ENCODE data around the gene ZNF614.
"Not testable (repeated sequence)": the region's sequence is repeated elsewhere in the genome, so short reads cannot be mapped to it uniquely, and the experiment has no call there.

Gene ZNF614

DNA sequence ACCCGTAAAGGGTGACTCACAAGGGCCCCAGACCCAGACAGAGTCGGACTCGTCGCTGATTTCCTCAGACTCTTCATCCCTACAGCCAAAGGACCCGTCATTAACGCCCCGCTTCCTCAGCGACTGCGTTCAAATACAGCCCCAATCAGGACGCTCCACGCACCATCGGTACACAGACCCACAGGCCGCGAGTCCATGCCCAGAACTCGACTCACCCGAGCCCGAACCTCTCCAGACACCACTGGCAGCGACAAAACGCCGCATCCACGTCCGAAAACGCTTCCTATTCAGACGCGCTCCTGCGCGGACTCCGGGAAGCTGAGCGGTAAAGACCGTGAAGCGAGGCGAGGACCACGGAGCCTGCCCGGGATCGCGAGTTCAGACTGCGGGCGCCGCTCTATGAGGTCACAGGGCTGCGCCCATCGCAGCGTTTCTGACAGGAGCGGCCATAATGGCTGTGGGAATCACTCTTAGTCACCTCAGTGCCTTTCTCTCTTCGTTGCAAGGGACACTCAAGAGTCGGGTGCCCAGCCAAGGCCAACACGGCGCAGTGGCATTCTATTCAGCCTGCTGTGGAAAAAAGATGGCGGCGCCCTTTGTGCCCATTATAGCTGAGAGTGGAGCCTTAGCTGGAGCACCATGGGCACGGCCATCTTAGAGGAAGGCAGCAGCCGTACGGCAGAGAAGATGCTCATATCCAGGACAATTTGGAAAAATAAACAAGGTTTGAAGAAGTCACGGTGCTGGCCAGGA lies at the start of gene ZNF614:
TSS of gene ZNF614 (minus strand) at position 353 of the 753 bp plus-strand sequence. CDS start 2,634 bp downstream, outside the sequence.
- peak; percentile 54 for DNase-seq

DNA sequence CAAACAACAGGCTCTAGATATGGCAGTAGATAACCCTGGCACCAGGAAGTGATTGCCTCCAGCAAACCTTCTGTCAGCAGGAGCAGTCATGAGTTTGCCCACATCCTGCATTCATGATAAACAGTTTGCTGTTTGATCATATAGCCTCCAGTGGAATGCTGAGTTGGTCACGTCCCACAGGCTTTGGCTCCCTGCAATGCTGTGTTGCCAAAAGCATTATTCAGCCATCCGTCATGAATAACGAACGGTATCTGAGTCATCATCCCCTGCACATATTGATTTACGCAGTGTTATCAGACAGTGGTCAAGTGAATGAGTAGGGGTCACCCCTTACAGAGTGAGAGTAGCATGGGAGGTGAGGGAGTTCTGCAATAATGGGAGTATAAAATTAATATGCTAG lies 42.3 kb upstream of the ZNF614 start:
- no peak for DNase-seq

DNA sequence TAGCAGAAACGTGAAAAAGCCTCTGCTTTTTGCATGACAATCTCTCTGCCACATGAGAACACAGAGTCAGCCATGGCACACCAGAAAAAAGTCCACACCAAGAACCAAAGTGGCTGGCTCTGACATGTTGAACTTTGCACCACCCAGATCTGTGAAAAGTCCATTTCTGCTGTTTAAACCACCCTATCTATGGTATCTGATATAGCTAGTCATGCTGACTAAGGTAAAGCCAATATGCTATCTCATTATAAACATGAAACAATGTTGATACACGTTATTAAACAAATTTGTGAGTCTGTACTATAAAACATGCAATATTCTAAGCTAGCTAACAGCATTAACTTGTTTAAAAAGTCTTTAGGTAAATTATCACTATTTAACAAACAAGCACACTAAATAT lies 41.5 kb upstream of the ZNF614 start:
- no peak for DNase-seq

DNA sequence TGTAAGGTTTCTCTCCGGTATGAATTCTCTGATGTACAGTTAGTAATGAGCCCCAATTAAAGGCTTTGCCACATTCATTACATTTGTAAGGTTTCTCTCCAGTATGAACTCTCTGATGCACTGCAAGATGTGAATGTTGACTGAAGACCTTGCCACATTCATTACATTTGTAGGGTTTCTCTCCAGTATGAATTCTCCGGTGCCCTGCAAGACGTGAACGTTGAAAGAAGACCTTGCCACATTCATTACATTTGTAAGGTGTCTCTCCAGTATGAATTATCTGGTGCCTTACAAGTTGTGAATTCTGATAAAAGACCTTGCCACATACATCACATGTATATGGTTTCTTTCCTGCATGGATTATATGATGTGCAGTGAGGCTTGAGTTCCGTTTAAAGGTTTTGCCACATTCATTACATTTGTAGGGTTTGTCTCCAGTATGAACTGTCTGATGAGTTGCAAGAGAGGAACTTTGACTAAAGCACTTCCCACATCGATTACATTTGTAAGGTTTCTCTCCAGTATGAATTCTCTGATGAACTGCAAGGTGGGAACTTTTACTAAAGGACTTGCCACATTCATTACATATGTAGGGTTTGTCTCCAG lies 38.2 kb upstream of the ZNF614 start:
- DNase-seq: no peak

DNA sequence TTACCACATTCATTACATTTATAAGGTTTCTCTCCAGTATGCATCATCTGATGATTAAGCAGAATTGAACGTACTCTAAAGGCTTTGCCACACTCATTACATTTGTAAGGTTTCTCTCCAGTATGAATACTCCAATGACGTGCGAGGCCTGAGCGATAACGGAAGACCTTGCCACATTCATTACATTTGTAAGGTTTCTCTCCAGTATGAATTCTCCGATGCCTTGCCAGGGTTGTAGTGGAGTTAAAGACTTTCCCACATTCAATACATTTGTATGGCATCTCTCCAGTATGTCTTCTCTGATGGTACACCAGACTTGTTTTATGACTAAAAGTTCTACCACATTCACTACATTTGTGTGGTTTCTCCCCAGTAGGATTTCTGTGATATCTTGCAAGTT lies 37.2 kb upstream of the ZNF614 start:
- no peak for DNase-seq

DNA sequence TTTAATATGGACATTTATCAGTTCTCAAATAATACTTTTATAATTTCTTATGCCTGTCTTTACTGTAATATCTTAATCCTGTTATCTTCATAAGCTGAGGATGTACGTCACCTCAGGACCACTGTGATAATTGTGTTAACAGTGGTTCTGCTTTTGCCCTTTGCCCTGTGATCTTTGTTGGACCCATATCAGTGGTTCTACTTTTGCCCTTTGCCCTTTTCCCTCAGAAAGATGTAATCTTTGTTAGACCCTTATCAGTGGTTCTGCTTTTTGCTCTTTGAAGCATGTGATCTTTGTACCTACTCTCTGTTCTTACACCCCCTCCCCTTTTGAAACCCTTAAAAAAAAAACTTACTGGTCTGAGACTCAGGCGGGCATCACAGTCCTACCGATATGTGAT lies 28.3 kb upstream of the ZNF614 start:
- not testable (repeated sequence) for DNase-seq

DNA sequence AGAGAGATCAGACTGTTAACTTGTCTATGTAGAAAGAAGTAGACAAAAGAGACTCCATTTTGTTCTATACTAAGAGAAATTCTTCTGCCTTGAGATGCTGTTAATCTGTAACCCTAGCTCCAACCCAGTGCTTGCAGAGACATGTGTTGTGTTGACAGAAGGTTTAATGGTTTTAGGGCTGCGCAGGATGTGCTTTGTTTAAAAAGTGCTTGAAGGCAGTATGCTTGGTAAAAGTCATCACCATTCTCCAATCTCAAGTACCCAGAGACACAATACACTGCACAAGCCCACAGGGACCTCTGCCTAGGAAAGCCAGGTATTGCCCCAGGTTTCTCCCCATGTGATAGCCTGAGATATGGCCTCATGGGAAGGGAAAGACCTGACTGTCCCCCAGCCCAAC lies 23.6 kb upstream of the ZNF614 start:
- not testable (repeated sequence) for DNase-seq

DNA sequence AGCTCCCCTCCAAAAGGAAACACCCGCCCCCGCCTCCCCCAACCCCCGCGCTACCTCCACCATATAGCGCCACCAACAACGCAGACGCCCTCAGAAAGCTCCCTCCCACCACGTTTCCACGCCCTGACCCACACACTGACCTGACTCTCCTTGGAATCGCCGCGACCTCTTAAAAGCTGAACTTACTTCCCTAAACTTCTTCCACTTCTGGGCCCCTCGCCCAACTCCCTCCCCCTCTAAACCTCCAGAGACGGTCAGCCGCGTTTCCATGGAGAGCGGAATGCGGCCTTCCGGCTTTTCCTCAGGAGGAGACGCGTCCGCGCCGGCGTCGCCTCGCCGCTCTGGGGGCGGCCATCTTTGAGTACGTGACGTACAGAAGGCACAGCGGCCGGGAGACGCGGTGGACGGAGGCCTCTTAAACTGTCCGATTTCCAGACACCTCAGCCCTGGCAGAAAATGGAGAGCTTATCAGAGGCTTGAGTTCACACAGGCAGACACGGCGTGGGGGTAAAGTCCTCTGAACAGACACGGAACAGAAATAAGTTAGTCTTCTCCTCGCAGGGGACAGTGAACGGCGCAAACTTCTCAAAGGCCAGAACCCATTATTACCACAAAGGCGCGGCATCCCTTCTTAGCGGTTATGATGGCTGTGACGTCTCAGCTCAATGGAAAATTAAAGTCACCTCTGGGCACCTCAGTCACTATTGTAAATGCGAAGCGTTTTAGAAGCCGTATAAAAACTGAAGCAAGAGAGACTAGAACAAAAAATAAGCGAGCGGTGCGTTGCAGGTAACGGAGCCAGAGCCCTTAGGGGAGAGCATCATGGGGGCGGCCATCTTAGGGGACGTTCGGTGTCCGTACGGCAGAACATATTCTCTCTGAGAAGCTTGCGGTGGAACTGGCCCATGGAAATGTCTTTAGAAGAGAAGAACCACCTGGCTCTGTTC lies 20.6 kb upstream of the ZNF614 start, which contains the start of gene ZNF432:
TSS of gene ZNF432 (minus strand) at position 284 of the 947 bp plus-strand sequence. CDS start 1,970 bp downstream, outside the sequence.
- DNase-seq: peak; percentile 94

DNA sequence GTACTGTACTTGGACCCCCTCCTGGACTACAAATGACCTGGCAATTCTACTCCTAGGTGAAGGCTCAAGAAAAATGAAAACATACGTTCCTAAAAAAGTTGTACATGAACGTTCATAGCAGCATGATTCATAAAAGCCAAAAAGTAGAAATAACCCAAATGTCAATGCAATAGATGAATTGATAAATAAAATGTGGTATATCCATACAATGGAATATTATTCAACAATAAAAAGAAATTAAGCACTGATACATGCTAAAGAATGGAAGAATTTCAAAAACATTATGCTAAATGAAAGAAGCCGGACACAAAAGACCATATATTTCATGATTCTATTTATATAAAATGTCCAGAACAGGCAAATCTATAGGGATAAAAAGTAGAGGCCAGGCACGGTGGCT lies 11.0 kb upstream of the ZNF614 start:
- no peak for DNase-seq

DNA sequence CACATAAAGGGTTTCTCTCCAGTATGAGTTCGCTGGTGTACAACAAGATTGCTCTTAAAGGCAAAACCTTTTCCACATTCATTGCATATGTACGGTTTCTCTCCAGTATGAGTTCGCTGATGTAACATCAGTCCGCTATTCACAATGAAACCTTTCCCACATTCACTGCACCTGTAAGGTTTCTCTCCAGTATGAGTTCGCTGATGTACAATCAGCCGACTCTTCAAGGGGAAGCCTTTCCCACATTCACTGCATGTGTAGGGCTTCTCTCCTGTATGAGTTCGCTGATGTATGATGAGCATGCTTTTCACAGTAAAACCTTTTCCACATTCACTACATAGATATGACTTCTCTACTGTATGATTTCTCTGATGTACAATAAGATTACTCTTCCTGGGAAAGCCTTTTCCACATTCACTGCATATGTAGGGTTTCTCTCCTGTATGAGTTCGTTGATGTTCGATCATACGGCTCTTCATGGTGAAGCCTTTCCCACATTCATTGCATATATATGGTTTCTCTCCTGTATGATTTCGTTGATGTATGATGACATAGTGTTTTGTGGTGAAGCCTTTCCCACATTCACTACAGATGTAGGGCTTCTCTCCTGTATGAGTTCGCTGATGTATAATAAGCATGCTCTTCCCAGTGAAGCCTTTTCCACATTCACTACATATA lies 6.0 kb upstream of the ZNF614 start:
- DNase-seq: no peak

DNA sequence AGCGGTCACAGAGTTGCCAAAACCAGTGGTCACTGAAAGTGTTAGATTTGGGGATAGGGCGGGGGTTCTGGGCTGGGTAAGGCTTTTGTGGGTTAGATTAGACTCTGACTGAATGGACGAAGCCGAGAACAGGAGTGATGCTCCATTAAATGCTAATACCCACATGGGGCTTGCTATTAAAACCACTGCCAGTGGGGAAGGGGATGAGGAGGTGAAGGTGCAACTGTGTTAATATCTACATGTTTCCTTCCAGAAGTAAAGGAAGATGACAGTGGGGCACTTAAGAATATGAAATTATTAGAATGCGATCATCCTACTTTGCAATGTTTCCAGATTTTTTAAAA lies 573 bp upstream of the ZNF614 start:
- DNase-seq: no peak

DNA sequence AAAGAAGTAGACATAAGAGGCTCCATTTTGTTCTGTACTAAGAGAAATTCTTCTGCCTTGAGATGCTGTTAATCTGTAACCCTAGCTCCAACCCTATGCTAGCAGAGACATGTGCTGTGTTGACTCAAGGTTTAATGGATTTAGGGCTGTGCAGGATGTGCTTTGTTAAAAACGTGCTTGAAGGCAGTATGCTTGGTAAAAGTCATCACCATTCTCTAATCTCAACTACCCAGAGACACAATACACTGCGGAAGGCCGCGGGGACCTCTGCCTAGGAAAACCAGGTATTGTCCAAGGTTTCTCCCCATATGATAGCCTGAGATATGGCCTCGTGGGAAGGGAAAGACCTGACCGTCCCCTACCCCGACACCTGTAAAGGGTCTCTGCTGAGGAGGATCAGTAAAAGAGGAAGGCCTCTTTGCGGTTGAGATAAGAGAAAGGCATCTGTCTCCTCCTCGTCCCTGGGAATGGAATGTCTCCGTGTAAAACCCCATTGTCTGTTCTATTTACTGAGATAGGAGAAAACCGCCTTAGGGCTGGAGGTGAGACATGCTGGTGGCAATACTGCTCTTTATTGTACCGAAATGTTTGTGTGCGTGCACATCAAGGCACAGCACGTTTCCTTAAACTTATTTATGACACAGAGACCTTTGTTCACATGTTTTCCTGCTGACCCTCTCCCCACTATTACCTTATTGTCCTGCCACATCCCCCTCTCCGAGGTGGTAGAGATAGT lies 1.8 kb downstream of the ZNF614 start:
- not testable (repeated sequence) for DNase-seq

DNA sequence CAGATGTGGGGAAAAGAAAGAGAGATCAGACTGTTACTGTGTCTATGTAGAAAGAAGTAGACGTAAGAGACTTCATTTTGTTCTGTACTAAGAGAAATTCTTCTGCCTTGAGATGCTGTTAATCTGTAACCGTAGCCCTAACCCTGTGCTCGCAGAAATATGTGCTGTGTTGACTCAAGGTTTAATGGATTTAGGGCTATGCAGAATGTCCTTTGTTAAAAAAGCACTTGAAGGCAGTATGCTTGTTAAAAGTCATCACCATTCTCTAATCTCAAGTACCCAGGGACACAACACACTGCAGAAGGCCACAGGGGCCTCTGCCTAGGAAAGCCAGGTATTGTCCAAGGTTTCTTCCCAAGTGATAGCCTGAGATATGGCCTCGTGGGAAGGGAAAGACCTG lies 3.7 kb downstream of the ZNF614 start:
- not testable (repeated sequence) for DNase-seq

DNA sequence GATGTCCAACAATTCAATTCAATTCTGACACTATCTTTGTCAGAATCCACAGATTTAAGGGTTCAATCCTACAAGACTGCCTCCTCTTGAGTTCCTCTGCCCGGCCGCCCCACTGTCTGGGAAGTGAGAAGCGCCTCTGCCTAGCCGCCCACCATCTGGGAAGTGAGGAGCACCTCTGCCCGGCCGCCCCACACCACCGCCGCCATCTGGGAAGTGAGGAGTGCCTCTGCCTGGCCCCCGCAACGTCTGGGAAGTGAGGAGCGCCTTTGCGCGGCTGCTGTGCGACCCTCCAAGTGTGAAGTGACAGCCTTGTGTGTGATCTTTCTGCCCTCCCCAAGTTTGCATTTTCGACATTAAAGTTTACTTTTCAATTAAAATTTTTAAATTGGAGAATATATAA lies 6.0 kb downstream of the ZNF614 start:
- no peak for DNase-seq

DNA sequence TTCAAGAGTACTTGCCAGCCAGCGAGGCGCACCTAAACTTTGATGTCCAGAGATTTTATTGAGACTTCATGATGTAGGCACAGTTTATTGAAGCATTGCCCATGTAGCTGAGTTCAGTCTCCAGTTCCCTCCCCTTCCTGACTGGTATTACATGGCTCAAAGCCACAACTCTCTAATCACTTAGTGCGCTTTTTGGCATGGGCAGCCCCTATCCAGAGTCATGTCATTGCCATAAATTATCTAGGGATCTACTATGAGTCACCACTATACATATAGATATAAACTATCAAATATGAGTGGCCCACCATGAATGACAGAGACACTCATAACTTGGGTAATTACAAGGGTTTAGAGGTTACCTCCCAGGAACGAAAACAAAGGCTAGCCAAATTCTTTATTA lies 7.7 kb downstream of the ZNF614 start:
- DNase-seq: no peak

DNA sequence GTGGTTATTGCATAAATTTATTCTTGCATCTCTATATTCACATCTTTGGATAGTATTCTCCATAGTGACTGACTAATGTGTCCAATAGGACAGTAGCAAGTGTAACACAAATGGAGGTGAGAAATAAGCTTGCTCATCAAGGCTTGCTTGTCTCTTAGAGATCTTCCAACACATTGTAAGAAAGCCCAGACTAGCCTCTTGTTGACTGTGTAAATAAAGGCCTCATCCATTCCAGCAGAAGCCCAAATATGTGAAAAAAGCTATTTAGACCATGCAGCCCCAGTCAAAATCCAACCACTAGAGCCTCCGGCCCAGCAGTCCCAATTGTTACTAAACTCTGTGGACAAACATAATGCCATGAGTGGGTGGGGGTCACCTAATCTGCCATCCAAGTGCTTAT lies 17.5 kb downstream of the ZNF614 start:
- no peak for DNase-seq

DNA sequence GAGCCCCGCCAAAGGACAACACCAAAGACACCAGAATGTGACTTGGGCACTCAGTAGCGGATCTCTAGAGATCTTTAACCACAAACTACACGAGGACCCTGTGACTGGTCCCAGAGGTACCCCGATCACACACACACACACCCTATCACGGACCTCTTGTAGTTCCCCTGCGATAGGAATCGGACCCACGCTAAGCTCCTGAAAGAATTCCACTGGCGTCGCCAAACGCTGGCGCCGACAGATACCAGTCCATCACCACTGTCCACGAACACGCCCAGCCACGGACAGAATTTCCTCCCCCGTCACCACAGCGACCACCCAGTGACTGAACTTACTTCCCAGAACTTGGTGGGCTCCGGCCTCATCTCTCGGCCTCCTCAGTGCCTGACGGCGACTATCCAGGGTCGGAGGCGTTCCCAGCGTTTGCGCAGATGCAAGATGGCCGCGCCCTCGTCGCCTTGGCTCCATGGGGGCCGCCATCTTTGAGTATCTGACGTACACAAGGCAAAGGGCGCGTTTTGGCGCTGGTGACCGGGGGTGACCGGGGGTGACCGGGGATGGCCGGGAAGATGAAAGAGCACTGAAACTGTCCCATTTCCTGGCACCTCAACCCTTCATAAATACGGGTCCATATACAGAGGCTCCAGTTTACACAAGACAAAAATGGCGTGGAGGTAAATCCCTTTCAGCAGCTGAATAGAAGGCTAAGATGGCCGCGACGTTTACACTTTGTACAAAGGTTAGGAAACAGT lies 20.2 kb downstream of the ZNF614 start, which contains the start of gene ZNF615:
TSS of gene ZNF615 (minus strand) at position 406 of the 752 bp plus-strand sequence. CDS start 4,500 bp downstream, outside the sequence.
- peak; percentile 68 for DNase-seq

DNA sequence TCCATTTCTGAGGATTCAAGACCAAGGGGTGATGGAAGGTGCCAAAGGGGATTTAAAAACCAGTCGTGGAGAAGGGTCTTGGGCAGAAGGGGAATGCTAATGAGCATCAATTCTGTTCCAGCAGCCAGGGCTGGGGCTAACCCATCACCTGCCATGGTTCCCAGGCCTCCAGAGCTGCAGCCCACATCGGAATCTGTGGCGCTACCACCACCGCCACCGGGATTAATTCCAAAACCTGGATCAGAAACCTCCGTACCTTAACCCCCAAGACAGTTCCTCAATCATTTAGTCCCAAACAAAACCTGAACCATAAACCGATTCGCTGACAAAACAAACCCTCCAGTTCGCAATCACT lies 20.8 kb downstream of the ZNF614 start:
- DNase-seq: no peak

DNA sequence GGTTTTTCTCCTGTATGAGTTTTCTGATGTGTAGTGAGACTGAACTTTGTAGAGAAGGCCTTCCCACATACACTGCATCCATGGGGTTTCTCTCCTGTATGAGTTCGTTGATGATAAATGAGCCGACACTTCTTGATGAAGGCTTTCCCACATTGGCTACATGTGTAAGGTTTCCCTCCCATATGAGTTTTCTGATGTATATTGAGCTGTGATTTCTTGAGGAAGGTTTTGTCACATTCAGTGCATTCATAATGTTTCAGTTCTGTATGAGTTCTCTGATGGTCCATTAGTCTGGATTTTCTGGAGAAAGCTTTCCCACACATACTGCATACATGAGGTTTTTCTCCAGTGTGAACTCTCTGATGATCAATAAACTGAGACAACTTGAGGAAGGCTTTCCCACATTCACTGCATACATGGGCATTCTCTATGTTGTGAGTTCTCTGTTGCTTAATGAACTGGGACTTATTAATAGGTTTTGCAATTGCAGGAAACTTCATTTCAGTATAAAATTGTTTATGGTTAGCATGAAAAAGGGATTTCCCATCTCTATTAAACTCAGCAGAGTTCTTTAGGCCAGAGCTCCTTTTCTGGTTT lies 34.0 kb downstream of the ZNF614 start:
- DNase-seq: no peak

DNA sequence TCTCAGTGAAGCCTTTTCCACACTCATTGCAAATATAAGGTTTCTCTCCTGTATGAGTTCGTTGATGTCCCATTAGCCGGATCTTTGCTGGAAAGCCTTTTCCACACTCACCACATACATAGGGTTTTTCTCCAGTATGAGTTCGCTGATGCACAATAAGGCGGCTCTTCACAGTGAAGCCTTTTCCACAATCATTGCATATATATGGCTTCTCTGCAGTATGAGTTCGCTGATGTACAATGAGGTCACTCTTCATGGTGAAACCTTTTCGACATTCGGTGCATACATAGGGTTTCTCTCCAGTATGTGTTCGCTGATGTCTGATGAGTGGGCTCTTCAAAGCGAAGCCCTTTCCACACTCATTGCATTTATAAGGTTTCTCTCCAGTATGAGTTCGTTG lies 34.8 kb downstream of the ZNF614 start:
- no peak for DNase-seq
